Measurements from ENCODE around the gene AHRR. TPM values are rescaled to one million over a fixed set of nuclear protein-coding genes. Genes with fewer than 3 reads are reported as not detected.
"Not testable (repeated sequence)": the region's sequence is repeated elsewhere in the genome, so short reads cannot be mapped to it uniquely, and the experiment has no call there.

The AHRR gene
- total RNA-seq, 2 donors from 2014 or later, result 1.9 to 17.7 TPM

DNA sequence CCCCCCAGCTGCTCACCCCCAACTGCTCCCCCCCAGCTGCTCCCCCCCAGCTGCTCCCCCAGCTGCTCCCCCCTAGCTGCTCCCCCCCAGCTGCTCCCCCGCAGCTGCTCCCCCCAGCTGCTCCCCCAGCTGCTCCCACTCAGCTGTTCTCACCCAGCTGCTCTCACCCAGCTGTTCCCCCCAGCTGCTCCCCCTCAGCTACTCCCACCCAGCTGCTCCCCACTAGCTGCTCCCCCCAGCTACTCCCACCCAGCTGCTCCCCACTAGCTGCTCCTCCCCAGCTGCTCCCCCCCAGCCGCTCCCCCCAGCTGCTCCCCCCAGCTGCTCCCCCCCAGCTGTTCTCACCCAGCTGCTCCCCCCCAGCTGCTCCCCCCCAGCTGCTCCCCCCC is 22.8 kb upstream of the AHRR start:
- Histone ChIP-seq H3K4me3 (no peak overlapping the region), H3K27me3 (replicated peaks; ENCODE audit: insufficient read depth) (no peaks in the 10 kb centered on the region), H3K9me3 (no peaks in the 10 kb centered on the region), H3K27ac (no peak overlapping the region), H3K4me1 (replicated peaks) (no peaks in the 10 kb centered on the region), H3K36me3 (no peaks in the 10 kb centered on the region)
- no peak for TF ChIP-seq POLR2A (IDR thresholded peaks at IDR 0.05)
- TF ChIP-seq, protein P1, sequence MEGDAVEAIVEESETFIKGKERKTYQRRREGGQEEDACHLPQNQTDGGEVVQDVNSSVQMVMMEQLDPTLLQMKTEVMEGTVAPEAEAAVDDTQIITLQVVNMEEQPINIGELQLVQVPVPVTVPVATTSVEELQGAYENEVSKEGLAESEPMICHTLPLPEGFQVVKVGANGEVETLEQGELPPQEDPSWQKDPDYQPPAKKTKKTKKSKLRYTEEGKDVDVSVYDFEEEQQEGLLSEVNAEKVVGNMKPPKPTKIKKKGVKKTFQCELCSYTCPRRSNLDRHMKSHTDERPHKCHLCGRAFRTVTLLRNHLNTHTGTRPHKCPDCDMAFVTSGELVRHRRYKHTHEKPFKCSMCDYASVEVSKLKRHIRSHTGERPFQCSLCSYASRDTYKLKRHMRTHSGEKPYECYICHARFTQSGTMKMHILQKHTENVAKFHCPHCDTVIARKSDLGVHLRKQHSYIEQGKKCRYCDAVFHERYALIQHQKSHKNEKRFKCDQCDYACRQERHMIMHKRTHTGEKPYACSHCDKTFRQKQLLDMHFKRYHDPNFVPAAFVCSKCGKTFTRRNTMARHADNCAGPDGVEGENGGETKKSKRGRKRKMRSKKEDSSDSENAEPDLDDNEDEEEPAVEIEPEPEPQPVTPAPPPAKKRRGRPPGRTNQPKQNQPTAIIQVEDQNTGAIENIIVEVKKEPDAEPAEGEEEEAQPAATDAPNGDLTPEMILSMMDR (IDR thresholded peaks at IDR 0.05), result no peak
- TF ChIP-seq POLR2AphosphoS5 (IDR thresholded peaks at IDR 0.05), result no peak
- intact Hi-C loops (cut with DNase I), result no loop called here
- WGBS, result no CpG with 5 or more reads among the region's 2 CpGs
- DNase-seq (ENCODE audit: low spot score), result no peak

DNA sequence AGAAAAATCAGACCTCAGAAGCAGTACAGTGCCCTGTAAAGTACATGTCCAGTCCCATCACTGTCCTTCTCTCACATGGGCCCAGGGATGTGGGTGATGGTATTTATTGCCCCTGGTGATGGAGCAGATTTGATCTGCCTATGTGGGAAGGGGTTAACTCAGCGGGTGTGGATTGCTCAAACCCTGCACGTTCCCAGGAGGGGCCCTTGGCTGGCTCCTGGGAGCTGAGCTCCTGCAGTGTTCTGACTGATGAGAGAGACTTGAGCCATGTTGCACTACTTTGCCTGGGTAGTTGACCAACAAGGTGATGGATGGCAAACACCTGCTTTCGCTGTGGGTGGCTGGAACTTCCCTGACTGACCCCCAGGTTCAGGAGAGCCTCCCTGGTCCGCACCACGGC is 21.6 kb upstream of the AHRR start:
- H3K4me3 ChIP-seq; H3K27me3 ChIP-seq (replicated peaks; ENCODE audit: insufficient read depth); H3K9me3 ChIP-seq; H3K36me3 ChIP-seq; intact Hi-C loops (cut with DNase I); DNase-seq (ENCODE audit: low spot score); H3K27ac ChIP-seq; H3K4me1 ChIP-seq (replicated peaks): not testable (repeated sequence)
- WGBS, result 53% methylated on average over 4 of the region's 5 CpGs

DNA sequence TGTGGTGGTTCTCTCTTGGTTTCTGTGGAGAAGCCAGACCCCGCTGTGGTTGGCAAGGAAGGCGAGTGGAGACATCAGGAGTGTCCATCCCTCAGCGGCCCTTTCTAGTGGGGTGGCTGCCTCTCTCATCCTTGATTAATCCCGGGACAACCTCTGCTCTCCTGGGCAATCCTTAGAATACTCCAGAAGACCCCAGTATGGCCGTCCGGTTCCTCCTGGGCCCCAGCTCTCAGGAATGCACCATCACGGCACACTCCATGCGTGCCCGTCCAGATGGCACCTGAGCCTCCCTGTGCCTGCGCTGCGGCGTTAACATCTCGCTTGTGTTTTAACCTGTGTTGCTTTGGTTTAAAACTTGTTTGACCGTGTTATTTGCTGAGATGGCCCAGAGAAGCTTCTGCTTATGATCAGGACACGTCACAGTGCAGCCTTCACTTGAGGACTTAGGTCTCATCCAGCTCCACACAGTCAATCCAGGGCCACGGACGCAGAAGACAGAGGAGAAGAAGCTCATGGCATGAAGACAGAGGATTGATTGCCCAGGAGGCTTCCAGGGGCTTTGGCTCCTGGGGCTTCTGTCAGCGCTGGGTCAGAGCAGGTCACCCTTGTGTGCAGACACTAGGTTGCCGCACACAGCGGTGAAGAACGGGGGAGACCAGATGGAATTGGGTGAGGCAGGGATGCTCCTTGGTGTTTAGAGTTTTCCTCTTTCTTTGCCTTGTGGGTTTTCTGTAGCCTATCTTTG is 20.7 kb upstream of the AHRR start:
- H3K36me3 ChIP-seq; intact Hi-C loops (cut with DNase I); H3K27ac ChIP-seq; H3K4me3 ChIP-seq; H3K9me3 ChIP-seq; H3K4me1 ChIP-seq (replicated peaks); DNase-seq (ENCODE audit: low spot score); H3K27me3 ChIP-seq (replicated peaks; ENCODE audit: insufficient read depth): not testable (repeated sequence)
- 93% methylated on average over 20 of the region's 21 CpGs for WGBS

DNA sequence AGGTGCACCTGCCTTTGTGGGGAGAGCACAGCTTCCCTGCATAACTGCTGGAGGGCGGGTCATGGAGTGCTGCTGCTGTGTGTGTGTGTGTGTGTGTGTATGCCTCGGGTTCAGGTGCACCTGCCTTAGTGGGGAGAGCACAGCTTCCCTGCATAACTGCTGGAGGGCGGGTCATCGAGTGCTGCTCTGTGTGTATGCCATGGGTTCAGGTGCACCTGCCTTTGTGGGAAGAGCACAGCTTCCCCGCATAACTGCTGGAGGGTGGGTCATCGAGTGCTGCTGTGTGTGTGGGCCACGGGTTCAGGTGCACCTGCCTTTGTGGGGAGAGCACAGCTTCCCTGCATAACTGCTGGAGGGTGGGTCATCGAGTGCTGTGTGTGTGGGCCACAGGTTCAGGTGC is 19.1 kb upstream of the AHRR start:
- H3K27ac ChIP-seq; H3K4me1 ChIP-seq (replicated peaks); DNase-seq (ENCODE audit: low spot score); H3K9me3 ChIP-seq; H3K36me3 ChIP-seq; H3K4me3 ChIP-seq; H3K27me3 ChIP-seq (replicated peaks; ENCODE audit: insufficient read depth); intact Hi-C loops (cut with DNase I): not testable (repeated sequence)
- 80% methylated on average over 8 of the region's 8 CpGs for WGBS

DNA sequence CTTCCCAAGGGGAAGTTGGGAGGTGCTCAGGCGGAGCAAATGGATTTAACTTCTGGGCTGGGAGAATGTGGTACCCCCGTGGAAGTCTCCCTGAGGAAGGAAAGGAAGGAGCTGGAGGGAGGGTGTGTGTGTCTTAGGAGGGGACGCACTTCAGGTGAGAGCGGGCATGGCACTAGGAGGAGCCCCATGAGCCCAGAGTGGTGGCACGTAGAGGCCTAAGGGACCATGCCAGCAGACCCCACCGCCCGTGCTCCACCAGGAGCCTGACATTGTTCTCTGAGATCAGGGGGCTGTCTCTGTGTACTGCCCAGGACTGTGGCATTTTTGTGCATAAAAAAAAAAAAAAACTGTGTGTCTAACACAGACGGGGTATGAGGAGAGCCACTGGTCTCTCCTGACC is 18.5 kb upstream of the AHRR start:
- Histone ChIP-seq H3K4me1 (replicated peaks) (no peaks in the 10 kb centered on the region), H3K9me3 (no peaks in the 10 kb centered on the region), H3K27me3 (replicated peaks; ENCODE audit: insufficient read depth) (no peaks in the 10 kb centered on the region), H3K36me3 (no peaks in the 10 kb centered on the region), H3K4me3 (no peak overlapping the region), H3K27ac (no peak overlapping the region)
- intact Hi-C loops (cut with DNase I), result no loop called here
- no peak for TF ChIP-seq POLR2A (IDR thresholded peaks at IDR 0.05)
- no peak for TF ChIP-seq POLR2AphosphoS5 (IDR thresholded peaks at IDR 0.05)
- TF ChIP-seq, protein P1 (IDR thresholded peaks at IDR 0.05), result no peak
- 81% methylated on average over 8 of the region's 8 CpGs for WGBS
- DNase-seq (ENCODE audit: low spot score), result no peak

DNA sequence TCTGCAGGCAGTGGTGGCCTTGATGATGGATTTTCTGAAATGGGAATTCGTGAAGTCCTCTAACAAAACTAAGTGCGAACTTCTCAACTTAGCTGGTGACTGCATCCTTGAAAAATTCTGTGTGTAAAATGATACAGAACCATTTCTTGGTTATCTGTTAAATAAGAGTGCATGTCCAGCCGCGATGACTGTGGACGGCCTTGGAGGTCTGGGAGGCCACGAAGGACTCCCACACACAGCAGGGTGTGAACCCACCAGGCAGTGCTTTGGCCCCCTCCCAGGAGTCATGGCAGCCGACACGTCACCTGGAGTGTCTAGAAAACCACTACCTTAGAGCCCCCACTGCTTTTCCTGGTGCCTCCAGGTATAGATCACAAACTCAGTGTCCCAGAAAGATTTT is 17.8 kb upstream of the AHRR start:
- 94% methylated on average over 8 of the region's 8 CpGs for WGBS
- DNase-seq (ENCODE audit: low spot score); H3K9me3 ChIP-seq; H3K4me1 ChIP-seq (replicated peaks); H3K4me3 ChIP-seq; H3K27ac ChIP-seq; H3K27me3 ChIP-seq (replicated peaks; ENCODE audit: insufficient read depth); intact Hi-C loops (cut with DNase I); H3K36me3 ChIP-seq: not testable (repeated sequence)

DNA sequence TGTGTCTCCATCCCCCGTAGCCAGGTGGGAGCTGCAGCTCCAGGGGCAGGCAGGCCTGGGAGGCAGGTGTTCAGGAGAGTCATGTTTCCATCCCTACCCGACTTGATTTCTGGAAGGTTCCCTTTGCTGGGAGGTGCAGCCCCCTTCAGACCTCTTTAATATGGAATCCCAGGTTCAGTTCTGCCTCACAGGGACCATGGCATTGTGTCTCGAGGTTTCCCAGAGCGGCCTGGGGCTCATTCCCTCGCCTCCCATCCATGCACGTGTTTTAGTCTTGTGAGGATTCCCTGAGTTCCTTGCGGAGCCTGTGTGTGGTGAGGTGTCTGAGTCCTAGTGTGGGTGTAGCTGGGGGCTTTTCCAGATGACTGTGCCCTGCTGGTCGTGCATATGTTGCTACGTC is 16.5 kb upstream of the AHRR start:
- no peak for DNase-seq (ENCODE audit: low spot score)
- WGBS, result 85% methylated on average over 9 of the region's 9 CpGs
- TF ChIP-seq POLR2AphosphoS5 (IDR thresholded peaks at IDR 0.05), result no peak
- TF ChIP-seq, protein P1 (IDR thresholded peaks at IDR 0.05), result no peak
- intact Hi-C loops (cut with DNase I), result no loop called here
- H3K4me3 ChIP-seq, result no peak overlapping the region
- no peaks in the 10 kb centered on the region for H3K9me3 ChIP-seq
- H3K27ac ChIP-seq, result no peak overlapping the region
- no peaks in the 10 kb centered on the region for H3K27me3 ChIP-seq (replicated peaks; ENCODE audit: insufficient read depth)
- no peaks in the 10 kb centered on the region for H3K4me1 ChIP-seq (replicated peaks)
- H3K36me3 ChIP-seq, result no peaks in the 10 kb centered on the region
